ENCODE results near the gene NPDC1. TPM values are rescaled to one million over a fixed set of nuclear protein-coding genes. Genes with fewer than 3 reads are reported as not detected.

Gene NPDC1
- total RNA-seq, 1 experiment from 2014 or later = 44.1 TPM

DNA sequence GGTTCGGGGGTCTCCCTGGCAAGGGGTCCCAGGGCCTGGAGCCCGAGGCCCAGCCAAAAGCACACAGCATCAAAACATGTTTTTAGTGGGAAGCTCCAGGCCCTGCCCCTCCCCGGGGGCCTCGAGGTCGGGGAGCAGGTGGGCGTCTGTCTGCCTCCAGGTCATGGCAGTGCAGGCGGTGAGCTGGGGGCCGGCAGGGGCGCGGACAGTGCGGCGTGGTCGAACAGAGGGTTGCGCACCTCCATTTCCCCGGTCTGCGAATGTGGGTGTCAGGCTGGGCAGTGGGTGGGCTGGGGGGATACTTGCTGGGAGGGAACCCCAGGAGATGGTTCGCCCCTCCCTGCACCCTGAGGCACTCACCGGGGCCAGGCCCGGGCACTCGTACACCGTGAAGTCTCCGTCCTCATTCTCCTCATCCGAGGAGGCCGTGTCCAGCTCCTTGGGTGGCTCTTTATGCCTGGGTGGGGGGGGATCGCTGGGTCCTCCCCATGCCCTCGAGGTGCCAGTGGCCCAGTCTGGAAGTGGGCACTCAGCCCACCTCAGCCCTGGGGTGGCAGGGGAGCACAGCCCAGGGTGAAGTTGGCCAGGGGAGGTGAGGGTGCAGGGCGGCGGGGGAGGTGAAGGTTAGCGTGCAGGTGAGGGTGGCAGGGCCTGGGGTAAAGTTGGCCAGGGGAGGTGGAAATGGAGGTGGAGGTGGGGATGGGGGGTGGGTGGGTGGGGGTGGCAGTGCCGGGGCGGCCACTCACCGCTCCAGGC is 6.2 kb downstream of the NPDC1 start:
- Mint-ChIP-seq H3K9me3 (ENCODE audit: unreplicated experiment) (no peaks in the 10 kb centered on the region), H3K27me3 (ENCODE audit: insufficient read depth, unreplicated experiment) (no peaks in the 10 kb centered on the region), H3K4me1 (ENCODE audit: low read depth, unreplicated experiment) (no peaks in the 10 kb centered on the region), H3K27ac (ENCODE audit: unreplicated experiment) (no peak overlapping the region), H3K4me3 (ENCODE audit: unreplicated experiment) (no peak overlapping the region), H3K36me3 (ENCODE audit: insufficient read depth, unreplicated experiment) (peaks cover 18% of the 10 kb centered on the region)
- intact Hi-C loops (cut with micrococcal nuclease; ENCODE audit: unreplicated experiment) = no loop called here
- BruUV-seq (replicated peaks) = TSS peak; percentile 45
- ChIA-PET POLR2A (no interaction called here), CTCF (interaction anchor here (0.6 kb wide), 2 partner anchors 9 to 26 kb away, joined by 3 read pairs; no protein-coding TSS in a partner anchor)
- Histone ChIP-seq H3K4me3 (ENCODE audit: low read depth, low read length) (no peak overlapping the region), H3K4me1 (peaks cover 6% of the 10 kb centered on the region), H3K9me3 (no peaks in the 10 kb centered on the region), H3K36me3 (ENCODE audit: control insufficient read depth, insufficient read depth, low read length) (no peaks in the 10 kb centered on the region), H3K27me3 (replicated peaks; ENCODE audit: control insufficient read depth, insufficient read depth, low read length) (no peaks in the 10 kb centered on the region)
- no peak for TF ChIP-seq CTCF (IDR thresholded peaks at IDR 0.05; ENCODE audit: insufficient read depth in 1 of 2, low read depth in 1 of 2, low read length in 1 of 2, severe bottlenecking in 1 of 2, unreplicated experiment in 1 of 2)
- DNase-seq = no peak

GRCh38 chr9:137038916-137039315 is 7.1 kb downstream of the NPDC1 start:
- intact Hi-C loops (cut with micrococcal nuclease; ENCODE audit: unreplicated experiment) = no loop called here
- Mint-ChIP-seq H3K4me1 (ENCODE audit: low read depth, unreplicated experiment) (no peaks in the 10 kb centered on the region), H3K9me3 (ENCODE audit: unreplicated experiment) (no peaks in the 10 kb centered on the region), H3K27ac (ENCODE audit: unreplicated experiment) (no peak overlapping the region), H3K27me3 (ENCODE audit: insufficient read depth, unreplicated experiment) (no peaks in the 10 kb centered on the region), H3K4me3 (ENCODE audit: unreplicated experiment) (no peak overlapping the region), H3K36me3 (ENCODE audit: insufficient read depth, unreplicated experiment) (peaks cover 23% of the 10 kb centered on the region)
- no peak overlapping the region for H3K4me3 ChIP-seq (ENCODE audit: low read depth, low read length)
- CTCF ChIA-PET = interaction anchor here (0.5 kb wide), 1 partner anchor 28 kb away, joined by 5 read pairs; no protein-coding TSS in a partner anchor
- no TSS peak for BruUV-seq (replicated peaks)
- H3K4me1 ChIP-seq = peaks cover 6% of the 10 kb centered on the region
- POLR2A ChIA-PET = no interaction called here
- DNase-seq = no peak
- no peaks in the 10 kb centered on the region for H3K27me3 ChIP-seq (replicated peaks; ENCODE audit: control insufficient read depth, insufficient read depth, low read length)
- H3K9me3 ChIP-seq = no peaks in the 10 kb centered on the region
- no peaks in the 10 kb centered on the region for H3K36me3 ChIP-seq (ENCODE audit: control insufficient read depth, insufficient read depth, low read length)
- no peak for TF ChIP-seq CTCF (IDR thresholded peaks at IDR 0.05; ENCODE audit: insufficient read depth in 1 of 2, low read depth in 1 of 2, low read length in 1 of 2, severe bottlenecking in 1 of 2, unreplicated experiment in 1 of 2)

DNA sequence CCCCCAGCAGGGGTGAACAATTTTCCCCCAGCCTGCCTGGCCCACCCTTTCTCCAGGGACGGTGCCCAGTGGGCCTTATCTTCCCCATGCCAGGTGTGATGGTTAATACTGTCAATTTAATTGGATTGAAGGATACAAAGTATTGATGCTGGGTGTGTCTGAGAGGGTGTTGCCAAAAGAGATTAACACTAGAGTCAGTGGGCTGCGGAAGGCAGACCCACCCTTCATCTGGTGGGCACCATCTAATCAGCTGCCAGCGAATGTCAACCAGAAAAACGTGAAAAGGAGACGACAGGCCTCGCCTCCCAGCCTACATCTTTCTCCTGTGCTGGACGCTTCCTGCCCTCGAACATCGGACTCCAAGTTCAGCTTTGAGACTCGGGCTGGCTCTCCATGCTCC is 8.5 kb downstream of the NPDC1 start:
- no peak for DNase-seq
- no peak overlapping the region for H3K27ac Mint-ChIP-seq (ENCODE audit: unreplicated experiment)
- H3K4me3 ChIP-seq (ENCODE audit: low read depth, low read length) = no peak overlapping the region
- peaks cover 23% of the 10 kb centered on the region for H3K36me3 Mint-ChIP-seq (ENCODE audit: insufficient read depth, unreplicated experiment)
- no peaks in the 10 kb centered on the region for H3K9me3 Mint-ChIP-seq (ENCODE audit: unreplicated experiment)
- CTCF ChIA-PET = no interaction called here
- intact Hi-C loops (cut with micrococcal nuclease; ENCODE audit: unreplicated experiment) = no loop called here
- POLR2A ChIA-PET = no interaction called here
- H3K4me1 ChIP-seq = peaks cover 6% of the 10 kb centered on the region
- H3K27me3 Mint-ChIP-seq (ENCODE audit: insufficient read depth, unreplicated experiment) = no peaks in the 10 kb centered on the region
- TF ChIP-seq CTCF (IDR thresholded peaks at IDR 0.05; ENCODE audit: insufficient read depth in 1 of 2, low read depth in 1 of 2, low read length in 1 of 2, severe bottlenecking in 1 of 2, unreplicated experiment in 1 of 2) = no peak
- H3K4me1 Mint-ChIP-seq (ENCODE audit: low read depth, unreplicated experiment) = no peaks in the 10 kb centered on the region
- H3K9me3 ChIP-seq = no peaks in the 10 kb centered on the region
- H3K36me3 ChIP-seq (ENCODE audit: control insufficient read depth, insufficient read depth, low read length) = no peaks in the 10 kb centered on the region
- no peak overlapping the region for H3K4me3 Mint-ChIP-seq (ENCODE audit: unreplicated experiment)
- H3K27me3 ChIP-seq (replicated peaks; ENCODE audit: control insufficient read depth, insufficient read depth, low read length) = no peaks in the 10 kb centered on the region
- BruUV-seq (replicated peaks) = no TSS peak

All from Caco-2 (cell line).